ENCODE measurements around the gene CTSD. TPM values are rescaled to one million over a fixed set of nuclear protein-coding genes. Genes with fewer than 3 reads are reported as not detected.

CTSD gene
- total RNA-seq, 1 donor from 2014 or later, result 109 TPM

DNA sequence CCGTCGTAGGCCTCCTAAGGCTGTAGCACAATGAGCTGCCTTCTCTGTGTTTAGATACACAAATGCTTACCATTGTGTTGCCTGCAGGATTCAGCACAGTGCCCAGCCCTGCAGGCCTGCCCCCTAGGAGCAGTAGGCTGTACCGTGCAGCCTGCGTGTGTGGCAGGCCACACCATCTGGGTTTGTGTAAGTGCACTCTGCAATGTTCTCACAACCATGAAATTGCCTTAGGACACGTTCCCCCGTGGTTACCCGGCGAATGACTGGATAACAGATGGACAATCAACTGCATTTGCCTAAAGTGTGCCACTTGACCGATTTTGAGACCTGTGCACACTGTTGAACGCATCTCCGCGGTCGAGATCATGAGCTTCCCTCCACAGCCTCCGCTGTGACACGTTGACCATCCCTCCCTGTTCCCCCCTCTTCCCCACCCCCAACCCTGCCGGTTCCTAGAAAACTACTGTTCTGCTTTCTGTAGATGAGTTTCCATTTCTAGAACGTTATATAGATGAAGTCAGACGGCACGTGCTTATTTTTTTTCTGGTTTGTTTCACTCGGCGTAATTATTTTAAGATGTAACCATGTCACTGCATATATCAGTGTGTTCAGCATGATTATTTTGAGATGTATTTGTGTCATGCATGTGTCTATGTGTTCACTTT is 22.2 kb upstream of the CTSD start:
- Mint-ChIP-seq H3K27me3 (ENCODE audit: low read depth) (peaks cover 9% of the 10 kb centered on the region), H3K36me3 (ENCODE audit: low read depth) (peaks cover 2% of the 10 kb centered on the region), H3K4me1 (peaks cover 11% of the 10 kb centered on the region), H3K27ac (ENCODE audit: unreplicated experiment) (peak overlapping the region; percentile 65), H3K4me3 (no peak overlapping the region), H3K9me3 (no peaks in the 10 kb centered on the region)
- TF ChIP-seq, protein P1, sequence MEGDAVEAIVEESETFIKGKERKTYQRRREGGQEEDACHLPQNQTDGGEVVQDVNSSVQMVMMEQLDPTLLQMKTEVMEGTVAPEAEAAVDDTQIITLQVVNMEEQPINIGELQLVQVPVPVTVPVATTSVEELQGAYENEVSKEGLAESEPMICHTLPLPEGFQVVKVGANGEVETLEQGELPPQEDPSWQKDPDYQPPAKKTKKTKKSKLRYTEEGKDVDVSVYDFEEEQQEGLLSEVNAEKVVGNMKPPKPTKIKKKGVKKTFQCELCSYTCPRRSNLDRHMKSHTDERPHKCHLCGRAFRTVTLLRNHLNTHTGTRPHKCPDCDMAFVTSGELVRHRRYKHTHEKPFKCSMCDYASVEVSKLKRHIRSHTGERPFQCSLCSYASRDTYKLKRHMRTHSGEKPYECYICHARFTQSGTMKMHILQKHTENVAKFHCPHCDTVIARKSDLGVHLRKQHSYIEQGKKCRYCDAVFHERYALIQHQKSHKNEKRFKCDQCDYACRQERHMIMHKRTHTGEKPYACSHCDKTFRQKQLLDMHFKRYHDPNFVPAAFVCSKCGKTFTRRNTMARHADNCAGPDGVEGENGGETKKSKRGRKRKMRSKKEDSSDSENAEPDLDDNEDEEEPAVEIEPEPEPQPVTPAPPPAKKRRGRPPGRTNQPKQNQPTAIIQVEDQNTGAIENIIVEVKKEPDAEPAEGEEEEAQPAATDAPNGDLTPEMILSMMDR (conservative IDR thresholded peaks at IDR 0.05), result no peak
- DNase-seq (ENCODE audit: low read depth, low spot score), result no peak

- Mint-ChIP-seq H3K27me3 (ENCODE audit: low read depth) (peaks cover 5% of the 10 kb centered on the region), H3K36me3 (ENCODE audit: low read depth) (peaks cover 2% of the 10 kb centered on the region), H3K9me3 (no peaks in the 10 kb centered on the region), H3K27ac (ENCODE audit: unreplicated experiment) (no peak overlapping the region), H3K4me1 (peaks cover 17% of the 10 kb centered on the region), H3K4me3 (no peak overlapping the region)
- TF ChIP-seq, protein P1 (conservative IDR thresholded peaks at IDR 0.05), result no peak
- no peak for DNase-seq (ENCODE audit: low read depth, low spot score)
Observed at GRCh38 chr11:1784761-1785650, 21.3 kb upstream of the CTSD start.

DNA sequence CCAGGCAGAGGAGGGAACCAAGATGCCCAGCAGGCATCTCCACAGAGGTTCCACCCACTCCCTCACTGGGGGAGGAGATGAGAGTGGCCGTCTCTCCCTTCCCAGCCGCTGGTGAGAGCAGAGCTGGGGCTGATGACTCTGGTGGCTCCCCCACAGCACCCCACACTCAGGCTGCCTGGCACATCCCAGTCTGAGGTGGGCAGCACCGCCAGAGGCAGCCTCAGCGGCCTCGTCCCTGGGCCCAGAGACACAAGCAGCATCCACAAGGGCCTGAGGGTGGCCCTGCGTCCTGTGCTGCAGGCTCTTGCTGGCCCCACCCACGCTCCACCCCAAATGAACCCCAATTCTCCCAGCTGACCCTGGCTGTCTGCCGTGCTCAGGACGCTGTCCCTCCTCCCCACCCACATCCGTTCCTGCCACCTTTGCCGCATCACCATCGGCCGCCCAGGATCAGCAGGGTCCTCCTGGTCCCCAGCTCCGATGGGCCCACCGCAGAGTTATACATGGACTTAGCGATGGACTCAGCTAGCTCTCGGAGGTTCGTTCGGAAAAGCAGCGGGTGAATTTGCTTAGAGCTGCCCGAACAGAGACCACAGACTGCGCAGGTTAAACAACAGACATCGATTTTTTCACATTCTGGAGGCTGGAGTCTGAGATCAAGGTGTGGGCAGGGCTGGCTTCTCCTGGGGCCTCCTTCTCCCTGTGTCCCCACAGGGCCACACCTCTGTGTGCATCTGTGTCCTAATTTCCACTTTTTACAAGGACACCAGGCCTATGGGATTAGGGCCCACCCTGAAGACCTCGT is 20.2 kb upstream of the CTSD start:
- DNase-seq (ENCODE audit: low read depth, low spot score), result no peak
- Mint-ChIP-seq H3K27ac (ENCODE audit: unreplicated experiment) (no peak overlapping the region), H3K4me1 (peaks cover 17% of the 10 kb centered on the region), H3K36me3 (ENCODE audit: low read depth) (peaks cover 2% of the 10 kb centered on the region), H3K4me3 (no peak overlapping the region), H3K9me3 (no peaks in the 10 kb centered on the region), H3K27me3 (ENCODE audit: low read depth) (peaks cover 5% of the 10 kb centered on the region)
- TF ChIP-seq, protein P1 (conservative IDR thresholded peaks at IDR 0.05), result no peak

DNA sequence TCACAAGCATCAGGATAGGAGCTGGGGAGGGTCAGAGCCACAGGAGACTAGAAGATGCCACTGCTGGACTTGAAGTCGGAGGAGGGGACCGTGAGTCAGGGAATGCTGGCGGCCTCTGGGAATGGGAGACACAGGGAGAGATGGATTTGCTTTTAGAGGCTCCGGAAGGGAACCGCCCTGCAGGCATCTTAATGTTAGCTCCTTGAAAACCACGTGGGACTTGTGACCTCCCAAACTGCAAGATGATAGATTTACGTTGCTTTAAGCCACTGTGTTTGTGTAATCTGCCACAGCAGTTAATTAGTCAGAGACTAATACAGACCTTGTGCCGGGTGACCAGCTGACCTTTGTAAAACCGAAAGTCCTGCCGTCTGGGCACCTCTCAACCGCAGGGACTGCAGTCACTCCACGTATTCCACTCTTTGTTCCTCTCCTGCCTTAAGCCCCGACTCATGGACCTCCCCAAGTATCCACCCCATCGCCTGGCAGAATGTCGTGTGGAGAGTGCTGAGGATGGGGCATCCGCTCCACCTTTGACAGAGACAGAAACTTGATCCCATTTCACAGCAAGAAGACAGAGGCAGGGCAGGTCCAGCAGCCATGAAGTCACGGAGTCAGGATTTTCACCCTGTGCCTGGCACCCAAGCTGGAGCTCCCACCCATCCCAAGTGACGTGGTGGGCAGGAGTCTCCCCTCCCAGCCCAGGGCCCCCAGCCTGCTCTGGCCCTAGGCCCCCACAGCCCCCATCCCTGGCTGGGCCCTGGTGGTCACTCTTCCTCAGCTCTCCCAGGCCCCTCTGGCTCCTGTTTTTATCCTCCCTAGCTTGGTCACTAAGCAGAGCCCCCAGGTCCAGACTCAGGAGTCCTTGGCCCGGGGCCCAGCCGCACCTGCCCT is 19.4 kb upstream of the CTSD start:
- Mint-ChIP-seq H3K4me1 (peaks cover 17% of the 10 kb centered on the region), H3K9me3 (no peaks in the 10 kb centered on the region), H3K27ac (ENCODE audit: unreplicated experiment) (no peak overlapping the region), H3K4me3 (no peak overlapping the region), H3K36me3 (ENCODE audit: low read depth) (peaks cover 2% of the 10 kb centered on the region), H3K27me3 (ENCODE audit: low read depth) (peaks cover 5% of the 10 kb centered on the region)
- DNase-seq (ENCODE audit: low read depth, low spot score), result no peak
- TF ChIP-seq, protein P1 (conservative IDR thresholded peaks at IDR 0.05), result no peak

Data from neural crest cell (in vitro differentiated cells).